Central memory CD8-positive, alpha-beta T cell (primary cell): ENCODE results near the gene OR2J3.
"Not testable (repeated sequence)": the region's sequence is repeated elsewhere in the genome, so short reads cannot be mapped to it uniquely, and the experiment has no call there.

ENCODE experiments used
- ATAC-seq: fragments of 150-1000 bp; cut with Tn5 transposase; replicated peaks from 2 replicates; pipeline ENCODE4 v1.10.0; 2022; ENCODE audit warnings: mild to moderate bottlenecking, moderate FRiP score, moderate number of reproducible peaks; ENCODE audit not compliant: poor library complexity, severe bottlenecking; ENCODE audit errors: extremely low read depth
- DNase-seq, 2 donors: peaks; one replicate each; pipeline ENCODE4 v3.0.0; 2021; ENCODE audit warnings: low spot score in 2 of 2
- H3K27ac Mint-ChIP-seq: one replicate; pipeline ENCODE4 v1.8.0; 2022; ENCODE audit warnings: low read depth, mild to moderate bottlenecking, moderate library complexity, mixed read lengths
- H3K27me3 Mint-ChIP-seq: one replicate; pipeline ENCODE4 v1.8.0; 2022; ENCODE audit warnings: mixed read lengths
- H3K36me3 Mint-ChIP-seq: one replicate; pipeline ENCODE4 v1.8.0; 2022; ENCODE audit warnings: mild to moderate bottlenecking, moderate library complexity, mixed read lengths; ENCODE audit not compliant: insufficient read depth
- H3K4me1 Mint-ChIP-seq: one replicate; pipeline ENCODE4 v1.8.0; 2022; ENCODE audit warnings: mixed read lengths
- H3K4me3 Mint-ChIP-seq: one replicate; pipeline ENCODE4 v1.8.0; 2022; ENCODE audit warnings: mild to moderate bottlenecking, moderate library complexity, mixed read lengths
- H3K9me3 Mint-ChIP-seq: one replicate; pipeline ENCODE4 v1.8.0; 2022; ENCODE audit warnings: mixed read lengths

Gene OR2J3

DNA sequence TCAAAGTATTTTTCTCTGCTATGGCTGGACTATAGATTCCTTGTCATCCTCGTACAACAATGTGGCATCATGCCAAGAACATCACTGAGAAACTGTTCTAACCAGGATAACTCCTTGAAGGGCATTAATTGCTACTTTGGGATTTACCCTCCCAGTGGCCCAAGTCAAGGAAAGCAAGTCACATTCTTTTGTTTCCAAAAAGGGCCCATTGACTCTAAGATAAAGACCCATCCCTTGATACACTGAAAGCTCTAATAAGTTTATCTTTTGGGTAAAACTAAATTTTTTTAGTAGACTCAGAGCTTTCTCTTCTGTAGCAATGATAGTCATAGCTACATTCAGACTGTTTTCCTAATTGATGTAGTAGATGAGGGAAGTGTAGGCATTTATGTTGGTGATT, at the start of gene OR2J3:
TSS of gene OR2J3 (plus strand) at position 301 of the 400 bp plus-strand sequence. CDS start 3,833 bp downstream, outside the sequence.
- Mint-ChIP-seq H3K4me3 (no peak within 1 kb of the TSS), H3K9me3 (no peaks in the 10 kb centered on the region)
- ATAC-seq, result no peak

DNA sequence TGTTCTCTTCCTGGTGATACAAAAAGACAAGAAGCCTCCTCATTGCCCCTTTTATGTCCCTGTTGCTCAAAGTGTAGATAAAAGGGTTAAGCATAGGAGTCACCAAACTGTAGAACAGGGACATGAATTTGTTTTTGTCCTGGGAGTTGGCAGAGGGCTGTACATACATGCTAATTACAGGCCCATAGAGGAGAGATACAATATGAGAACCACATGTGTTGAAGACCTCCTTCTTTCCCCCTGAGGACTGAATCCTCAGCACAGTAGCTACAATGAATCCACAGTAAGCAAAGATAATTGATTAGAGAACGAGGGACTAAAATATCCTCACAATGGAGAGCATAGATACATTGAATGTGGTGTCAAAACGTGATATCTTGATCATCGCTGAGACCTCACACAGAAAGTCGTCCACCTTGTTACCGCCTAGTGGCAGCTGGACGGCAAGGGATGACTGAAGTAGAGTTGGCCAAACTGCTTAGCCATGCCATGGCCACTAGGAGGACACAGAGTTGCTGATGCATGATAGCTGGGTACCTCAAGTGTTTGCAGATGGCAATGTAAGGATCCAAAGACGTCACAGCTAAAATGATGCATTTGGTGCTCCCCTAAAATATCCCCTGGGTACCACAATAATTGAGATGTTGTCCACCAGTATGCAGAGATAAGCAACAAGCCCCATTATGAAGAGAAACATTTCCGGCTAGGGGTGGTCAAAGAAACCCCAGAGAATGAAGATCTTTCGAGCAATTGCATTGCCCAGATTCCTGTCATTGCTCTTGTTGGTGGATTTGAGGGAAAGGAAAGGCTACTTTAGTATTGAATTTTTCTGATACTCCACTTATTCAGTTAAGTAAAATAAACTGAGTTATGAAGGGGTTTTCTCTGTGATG, 35.8 kb upstream of the OR2J3 start:
- H3K4me3 Mint-ChIP-seq, result no peak overlapping the region
- peaks cover 64% of the 10 kb centered on the region for H3K27me3 Mint-ChIP-seq
- no peak overlapping the region for H3K27ac Mint-ChIP-seq
- H3K4me1 Mint-ChIP-seq, result no peaks in the 10 kb centered on the region
- no peaks in the 10 kb centered on the region for H3K9me3 Mint-ChIP-seq
- ATAC-seq, result no peak
- no peaks in the 10 kb centered on the region for H3K36me3 Mint-ChIP-seq
- no peak for DNase-seq

More for the DNA sequence above, at the start of gene OR2J3:
- H3K27ac Mint-ChIP-seq, result no peak within 1 kb of the TSS
- no peak for DNase-seq
- no peaks in the 10 kb centered on the region for H3K36me3 Mint-ChIP-seq
- H3K4me1 Mint-ChIP-seq, result no peaks in the 10 kb centered on the region
- H3K27me3 Mint-ChIP-seq, result peaks cover 64% of the 10 kb centered on the region

DNA sequence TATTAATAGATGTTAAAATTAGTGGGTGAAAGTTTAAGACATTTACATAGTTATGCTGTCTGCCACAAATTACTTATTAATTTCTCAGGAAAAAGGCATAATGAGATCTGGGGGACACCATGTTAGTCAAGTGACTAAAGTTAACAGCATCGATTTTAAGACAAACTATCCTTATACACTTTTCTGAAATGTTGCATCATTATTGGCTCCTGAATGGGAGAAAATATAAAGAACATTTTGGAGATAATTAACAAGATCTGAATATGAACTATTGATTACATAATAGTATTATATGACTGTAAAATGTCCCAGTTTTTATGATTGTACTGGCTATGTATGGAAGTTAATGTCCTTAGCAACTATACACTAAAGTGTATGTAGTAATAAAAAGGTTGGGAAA, 28.7 kb upstream of the OR2J3 start:
- Mint-ChIP-seq H3K36me3 (no peaks in the 10 kb centered on the region), H3K27ac (no peak overlapping the region), H3K4me1 (no peaks in the 10 kb centered on the region), H3K27me3 (peaks cover 31% of the 10 kb centered on the region), H3K4me3 (no peak overlapping the region), H3K9me3 (no peaks in the 10 kb centered on the region)
- ATAC-seq (no peak), DNase-seq (no peak)

DNA sequence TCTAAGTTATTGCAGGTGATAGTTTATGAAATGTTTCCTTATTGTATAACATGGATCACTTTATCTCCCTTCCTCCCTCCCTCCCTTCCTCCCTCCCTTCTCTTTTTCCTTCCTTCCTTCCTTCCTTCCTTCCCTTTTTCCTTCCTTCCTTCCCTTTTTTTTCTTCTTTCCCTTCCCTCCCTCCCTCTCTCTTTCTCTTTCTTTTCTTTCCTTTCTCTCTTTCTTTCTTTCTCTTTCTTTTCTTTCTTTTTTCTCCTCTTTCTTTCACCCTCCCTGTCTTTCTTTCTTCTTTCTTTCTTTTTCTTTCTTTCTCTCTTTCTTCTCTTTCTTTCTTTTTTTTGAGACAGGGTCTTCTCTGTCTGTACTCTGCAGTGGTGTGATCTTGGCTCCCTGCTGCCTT, 26.5 kb upstream of the OR2J3 start:
- ATAC-seq, result no peak
- no peaks in the 10 kb centered on the region for H3K36me3 Mint-ChIP-seq
- no peak for DNase-seq
- H3K27me3 Mint-ChIP-seq, result peaks cover 38% of the 10 kb centered on the region
- peak overlapping the region; percentile 20 for H3K27ac Mint-ChIP-seq
- H3K4me1 Mint-ChIP-seq, result no peaks in the 10 kb centered on the region
- no peaks in the 10 kb centered on the region for H3K9me3 Mint-ChIP-seq
- no peak overlapping the region for H3K4me3 Mint-ChIP-seq

DNA sequence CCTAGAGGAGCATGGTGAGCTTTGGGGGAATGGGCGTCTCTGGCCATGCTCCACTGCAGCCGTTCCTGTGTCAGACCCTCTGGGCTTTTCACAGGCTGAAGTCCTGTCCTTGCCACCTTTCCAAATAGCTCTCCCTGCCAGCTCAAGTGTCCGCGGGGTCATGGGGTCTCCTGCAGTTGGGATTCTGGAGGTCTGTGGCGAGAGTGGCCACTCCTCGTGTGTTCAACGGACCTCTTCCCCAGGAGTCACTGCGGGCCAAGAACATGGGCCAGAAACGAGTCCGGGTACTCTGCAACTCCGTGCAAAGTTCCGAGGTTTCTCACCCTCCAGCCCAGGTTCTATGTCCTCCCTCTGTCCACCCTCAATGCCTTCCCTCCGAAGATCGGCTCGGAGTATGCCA, 25.4 kb upstream of the OR2J3 start:
- ATAC-seq (no peak), DNase-seq (no peak)
- Mint-ChIP-seq H3K27ac (no peak overlapping the region), H3K36me3 (no peaks in the 10 kb centered on the region), H3K4me3 (no peak overlapping the region), H3K4me1 (no peaks in the 10 kb centered on the region), H3K27me3 (peaks cover 47% of the 10 kb centered on the region), H3K9me3 (no peaks in the 10 kb centered on the region)

DNA sequence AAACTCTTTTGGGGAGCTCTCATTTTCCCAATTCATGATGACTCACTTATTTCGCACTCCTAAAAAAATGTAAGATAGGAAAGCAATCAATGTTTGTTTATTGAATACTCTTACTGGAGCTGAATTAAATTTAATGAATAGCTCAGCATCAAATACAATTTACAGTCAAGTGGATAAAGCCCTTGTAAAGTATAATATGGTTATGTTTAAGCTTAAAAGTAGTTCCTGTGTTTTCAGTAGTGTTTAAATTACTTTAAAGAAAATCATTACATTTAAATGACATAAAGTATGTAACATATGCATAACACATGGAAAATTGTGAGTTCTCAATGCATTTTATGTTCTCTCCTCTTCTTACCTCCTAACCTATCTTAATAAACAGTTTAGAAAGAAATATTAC, 20.6 kb upstream of the OR2J3 start, which contains the start of gene OR2B3:
TSS of gene OR2B3 (minus strand) at position 101 of the 400 bp plus-strand sequence. CDS start at position 36, 65 bp downstream.
- no peak within 1 kb of the TSS for H3K27ac Mint-ChIP-seq
- H3K36me3 Mint-ChIP-seq, result no peaks in the 10 kb centered on the region
- H3K4me1 Mint-ChIP-seq, result no peaks in the 10 kb centered on the region
- ATAC-seq (no peak), DNase-seq (no peak)
- no peaks in the 10 kb centered on the region for H3K9me3 Mint-ChIP-seq
- H3K27me3 Mint-ChIP-seq, result peaks cover 78% of the 10 kb centered on the region
- no peak within 1 kb of the TSS for H3K4me3 Mint-ChIP-seq

DNA sequence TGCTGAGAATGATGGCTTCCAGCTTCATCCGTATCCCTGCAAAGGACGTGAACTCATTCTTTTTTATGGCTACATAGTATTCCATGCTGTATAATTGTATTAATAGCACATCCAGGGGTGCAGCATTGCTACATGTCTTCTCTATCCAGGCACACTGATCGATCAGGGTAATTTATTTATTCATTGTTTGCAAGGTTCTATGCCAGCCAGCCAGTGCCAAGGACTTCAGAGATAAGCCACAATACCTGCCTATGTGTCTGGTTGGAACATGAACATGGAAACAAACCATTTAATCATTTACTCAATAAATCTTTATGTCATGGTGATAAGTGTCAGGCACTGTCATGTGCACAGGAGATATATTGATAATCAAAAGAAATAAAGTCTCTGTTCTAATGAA, 14.9 kb upstream of the OR2J3 start:
- no peaks in the 10 kb centered on the region for H3K9me3 Mint-ChIP-seq
- H3K36me3 Mint-ChIP-seq, result no peaks in the 10 kb centered on the region
- no peak overlapping the region for H3K4me3 Mint-ChIP-seq
- no peak for DNase-seq
- ATAC-seq, result no peak
- no peak overlapping the region for H3K27ac Mint-ChIP-seq
- H3K27me3 Mint-ChIP-seq, result peaks cover 56% of the 10 kb centered on the region
- no peaks in the 10 kb centered on the region for H3K4me1 Mint-ChIP-seq

DNA sequence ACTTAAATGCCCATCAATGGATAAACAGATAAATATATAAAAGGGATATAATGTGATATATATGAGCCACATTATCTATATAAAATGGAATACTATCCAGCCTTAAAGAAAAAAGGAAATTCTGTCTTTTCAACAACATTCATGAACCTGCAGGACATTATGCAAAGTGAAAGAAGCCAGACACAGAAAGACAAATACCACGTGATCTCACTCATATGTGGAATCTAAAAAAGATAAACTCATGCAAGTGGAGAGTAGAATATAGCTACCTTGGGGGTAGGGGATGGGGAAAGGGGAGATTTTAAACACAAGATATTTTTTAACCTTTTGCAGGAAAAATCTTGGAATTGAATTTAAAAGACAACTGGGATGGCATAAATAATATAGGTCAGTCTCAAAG, 10.1 kb upstream of the OR2J3 start:
- Mint-ChIP-seq H3K4me3 (no peak overlapping the region), H3K27ac (no peak overlapping the region), H3K27me3 (peaks cover 33% of the 10 kb centered on the region), H3K36me3 (no peaks in the 10 kb centered on the region), H3K4me1 (no peaks in the 10 kb centered on the region), H3K9me3 (no peaks in the 10 kb centered on the region)
- DNase-seq (no peak), ATAC-seq (no peak)

DNA sequence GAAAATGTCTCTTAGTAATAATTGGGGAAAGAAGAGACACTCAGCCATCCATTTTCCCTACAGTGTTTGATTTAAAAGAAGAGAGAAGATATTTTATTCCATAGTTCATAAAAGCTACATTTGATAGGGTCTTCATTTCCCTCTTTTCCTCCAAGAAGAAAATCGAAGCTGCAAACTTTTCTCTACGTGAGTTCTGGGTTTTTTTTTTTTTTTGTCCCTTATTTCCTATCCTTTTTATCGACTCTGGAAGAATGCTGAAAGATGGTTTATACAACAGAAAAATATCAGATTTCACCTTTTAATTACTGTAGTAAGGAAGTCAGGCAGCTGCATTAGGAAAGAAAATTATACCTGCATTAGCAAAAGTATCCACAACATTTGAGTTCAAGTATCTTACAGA, 8.7 kb upstream of the OR2J3 start, which contains the start of gene OR2J1:
TSS of gene OR2J1 (plus strand) at position 301 of the 400 bp plus-strand sequence. CDS start 1,453 bp downstream, outside the sequence.
- H3K4me1 Mint-ChIP-seq, result no peaks in the 10 kb centered on the region
- no peak within 1 kb of the TSS for H3K27ac Mint-ChIP-seq
- no peak for ATAC-seq
- H3K4me3 Mint-ChIP-seq, result no peak within 1 kb of the TSS
- no peaks in the 10 kb centered on the region for H3K9me3 Mint-ChIP-seq
- H3K27me3 Mint-ChIP-seq, result peaks cover 42% of the 10 kb centered on the region
- no peak for DNase-seq
- H3K36me3 Mint-ChIP-seq, result no peaks in the 10 kb centered on the region

DNA sequence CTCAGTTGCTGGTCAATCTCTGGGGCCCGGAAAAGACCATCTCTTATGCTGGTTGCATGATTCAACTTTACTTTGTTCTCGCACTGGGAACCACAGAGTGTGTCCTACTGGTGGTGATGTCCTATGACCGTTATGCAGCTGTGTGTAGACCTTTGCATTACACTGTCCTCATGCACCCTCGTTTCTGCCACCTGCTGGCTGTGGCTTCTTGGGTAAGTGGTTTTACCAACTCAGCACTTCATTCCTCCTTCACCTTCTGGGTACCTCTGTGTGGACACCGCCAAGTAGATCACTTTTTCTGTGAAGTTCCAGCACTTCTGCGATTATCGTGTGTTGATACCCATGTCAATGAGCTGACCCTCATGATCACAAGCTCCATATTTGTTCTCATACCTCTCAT, 4.3 kb downstream of the OR2J3 start:
- DNase-seq (no peak), ATAC-seq (no peak)
- Mint-ChIP-seq H3K27ac (no peak overlapping the region), H3K4me1 (no peaks in the 10 kb centered on the region), H3K36me3 (no peaks in the 10 kb centered on the region), H3K9me3 (no peaks in the 10 kb centered on the region), H3K27me3 (peaks cover 44% of the 10 kb centered on the region), H3K4me3 (no peak overlapping the region)

DNA sequence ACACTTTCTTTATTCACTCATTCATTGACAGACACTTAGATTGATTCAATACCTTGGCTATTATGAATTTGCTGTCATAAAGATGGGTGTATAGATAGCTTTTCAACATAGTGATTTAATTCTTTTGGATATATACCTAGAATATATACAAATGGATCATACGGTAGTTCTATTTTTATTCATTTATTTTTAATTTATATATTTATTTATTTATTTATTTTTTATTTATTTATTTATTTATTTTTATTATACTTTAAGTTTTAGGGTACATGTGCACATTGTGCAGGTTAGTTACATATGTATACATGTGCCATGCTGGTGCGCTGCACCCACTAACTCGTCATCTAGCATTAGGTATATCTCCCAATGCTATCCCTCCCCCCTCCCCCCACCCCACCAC, 7.1 kb downstream of the OR2J3 start:
- not testable (repeated sequence) for H3K9me3 Mint-ChIP-seq, DNase-seq, ATAC-seq, H3K27ac Mint-ChIP-seq, H3K36me3 Mint-ChIP-seq, H3K4me1 Mint-ChIP-seq, H3K4me3 Mint-ChIP-seq
- peaks cover 59% of the 10 kb centered on the region for H3K27me3 Mint-ChIP-seq

DNA sequence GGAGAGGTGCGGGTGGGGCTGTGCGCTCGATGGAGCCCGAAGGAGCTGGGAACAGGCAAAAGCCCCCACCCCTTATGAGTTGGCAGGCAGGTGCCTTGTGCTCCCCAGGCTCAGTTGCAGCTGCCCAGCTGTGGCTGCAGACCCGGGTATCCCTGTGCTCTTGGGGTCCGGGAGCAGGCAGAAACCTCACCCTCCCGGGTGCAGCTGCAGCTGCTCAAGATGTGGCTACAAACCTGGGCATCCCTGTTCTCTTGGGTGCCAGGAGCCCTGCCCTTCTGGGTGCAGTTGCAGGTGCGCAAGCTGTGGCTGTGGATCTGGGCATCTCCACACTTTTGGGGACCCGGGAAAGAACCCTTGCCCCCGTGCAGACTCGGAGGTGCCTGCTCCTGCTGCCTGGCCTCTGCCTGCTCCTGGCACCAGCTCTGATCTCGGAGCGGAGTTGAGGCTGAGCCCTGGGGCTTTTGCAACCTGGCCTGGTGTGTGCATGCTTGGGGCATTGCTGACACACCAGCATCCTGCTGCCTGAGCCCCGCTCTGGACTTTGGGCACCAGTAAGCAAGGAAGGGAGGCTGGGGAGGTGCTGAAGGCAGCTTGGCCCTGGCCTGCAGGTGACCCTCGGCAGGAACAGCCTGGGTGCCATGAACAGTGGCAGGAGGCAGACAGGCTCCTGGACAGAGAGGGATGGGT, 21.6 kb downstream of the OR2J3 start:
- DNase-seq, result no peak
- Mint-ChIP-seq H3K36me3 (no peaks in the 10 kb centered on the region), H3K4me1 (no peaks in the 10 kb centered on the region), H3K27ac (no peak overlapping the region), H3K9me3 (no peaks in the 10 kb centered on the region), H3K4me3 (no peak overlapping the region), H3K27me3 (peaks cover 62% of the 10 kb centered on the region)
- ATAC-seq, result no peak

DNA sequence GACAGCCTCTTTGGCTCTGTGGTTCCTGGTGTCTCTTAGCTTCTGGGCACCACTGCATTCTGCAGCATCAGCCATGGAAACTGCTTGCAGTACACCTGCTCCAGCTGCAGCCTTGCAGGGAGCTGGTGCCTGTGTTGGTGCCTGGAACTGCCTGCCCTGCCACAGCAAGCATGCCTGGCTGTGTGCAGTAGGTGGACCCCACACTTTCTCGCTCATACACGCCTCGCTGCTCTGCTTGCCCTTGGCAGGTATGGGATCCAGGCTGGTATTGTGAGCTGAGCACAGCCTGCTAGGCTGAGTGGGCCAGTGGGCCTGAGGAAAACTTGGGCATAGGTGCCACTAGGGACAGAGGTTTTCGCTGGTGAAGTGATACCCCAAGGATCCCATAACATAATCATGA, 22.8 kb downstream of the OR2J3 start:
- no peak overlapping the region for H3K4me3 Mint-ChIP-seq
- DNase-seq (no peak), ATAC-seq (no peak)
- peaks cover 69% of the 10 kb centered on the region for H3K27me3 Mint-ChIP-seq
- no peak overlapping the region for H3K27ac Mint-ChIP-seq
- H3K4me1 Mint-ChIP-seq, result no peaks in the 10 kb centered on the region
- H3K9me3 Mint-ChIP-seq, result no peaks in the 10 kb centered on the region
- H3K36me3 Mint-ChIP-seq, result no peaks in the 10 kb centered on the region
